GM19035 (cell line): ENCODE results near the gene EXOC7.
"Not testable (repeated sequence)": the region's sequence is repeated elsewhere in the genome, so short reads cannot be mapped to it uniquely, and the experiment has no call there.

ENCODE experiments used
- ATAC-seq: cut with Tn5 transposase; IDR thresholded peaks from one replicate; pipeline ENCODE4 v1.9.1; 2021; ENCODE audit not compliant: unreplicated experiment

Gene EXOC7

GRCh38 chr17:76076146-76076764 is 27.3 kb downstream of the EXOC7 start:
- no peak for ATAC-seq

DNA sequence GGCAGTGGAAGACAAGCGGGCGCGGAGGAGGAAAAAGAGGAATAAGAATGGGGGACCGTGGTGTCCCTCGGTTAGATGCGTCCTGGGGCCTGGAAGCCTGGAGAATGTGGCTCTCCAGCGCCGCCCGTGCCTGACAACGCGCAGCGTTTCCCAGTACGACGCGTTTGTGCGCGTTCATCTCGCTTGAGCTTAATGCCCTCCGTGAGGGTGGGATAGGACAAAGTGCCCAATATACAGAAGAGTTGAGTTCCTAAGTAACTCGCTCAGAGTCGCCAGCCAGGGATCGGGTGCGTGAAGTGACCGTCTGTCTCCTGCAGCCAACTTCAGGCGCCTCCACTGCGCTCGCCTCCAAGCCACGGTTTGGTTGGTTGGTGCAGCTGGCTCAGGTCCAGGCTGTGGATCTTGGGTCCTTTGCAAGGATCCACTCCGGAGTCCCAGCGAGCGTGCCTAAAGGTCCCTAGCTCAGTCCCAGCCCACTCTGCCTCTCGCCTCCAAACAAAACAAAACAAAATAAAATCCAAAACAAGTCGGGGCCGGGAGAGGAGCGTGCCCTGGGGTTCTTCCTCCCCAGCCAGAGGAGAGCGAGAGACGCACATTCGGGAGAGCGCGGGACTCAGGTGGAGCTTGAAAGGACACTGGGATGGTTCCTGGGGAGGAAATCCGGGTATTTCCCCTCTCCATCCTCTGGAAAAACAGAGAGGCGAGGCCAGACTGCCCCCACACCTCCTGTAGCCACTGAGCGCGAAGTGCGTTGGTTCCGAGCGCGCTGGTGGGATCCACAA is 28.0 kb downstream of the EXOC7 start:
- ATAC-seq: no peak

DNA sequence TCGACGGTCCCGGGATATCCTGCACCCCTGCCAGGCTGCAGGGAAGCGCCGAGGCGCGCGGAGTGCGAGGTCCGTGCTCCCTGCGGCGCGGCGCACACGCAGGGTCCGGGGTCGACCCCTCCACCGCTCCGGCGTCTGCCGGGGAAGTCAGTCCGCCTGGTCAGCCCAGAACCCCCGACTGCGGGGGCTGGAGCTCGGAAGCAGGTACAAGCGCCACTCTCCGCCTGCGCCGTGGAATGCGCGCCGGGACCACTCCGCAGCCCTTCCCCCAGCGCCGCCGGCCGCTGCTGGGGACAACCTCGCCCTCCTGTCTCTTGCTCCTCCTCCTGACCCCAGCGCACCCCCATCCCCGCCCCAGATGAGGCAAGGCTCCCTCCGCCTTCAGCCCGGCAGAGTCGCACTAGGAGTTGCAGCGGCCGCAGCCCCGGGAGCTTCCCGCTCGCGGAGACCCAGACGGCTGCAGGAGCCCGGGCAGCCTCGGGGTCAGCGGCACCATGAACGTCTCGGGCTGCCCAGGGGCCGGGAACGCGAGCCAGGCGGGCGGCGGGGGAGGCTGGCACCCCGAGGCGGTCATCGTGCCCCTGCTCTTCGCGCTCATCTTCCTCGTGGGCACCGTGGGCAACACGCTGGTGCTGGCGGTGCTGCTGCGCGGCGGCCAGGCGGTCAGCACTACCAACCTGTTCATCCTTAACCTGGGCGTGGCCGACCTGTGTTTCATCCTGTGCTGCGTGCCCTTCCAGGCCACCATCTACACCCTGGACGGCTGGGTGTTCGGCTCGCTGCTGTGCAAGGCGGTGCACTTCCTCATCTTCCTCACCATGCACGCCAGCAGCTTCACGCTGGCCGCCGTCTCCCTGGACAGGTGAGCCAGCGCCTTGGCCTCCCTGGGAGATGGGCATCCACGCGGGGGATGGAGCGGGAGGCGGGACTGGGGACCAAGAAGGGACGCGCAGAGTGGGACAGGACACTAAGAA is 28.9 kb downstream of the EXOC7 start, which contains the start of gene GALR2:
GALR2 (plus strand) TSS at position 392 of the 974 bp plus-strand sequence; CDS start at position 495, 103 bp downstream.
- ATAC-seq: no peak

DNA sequence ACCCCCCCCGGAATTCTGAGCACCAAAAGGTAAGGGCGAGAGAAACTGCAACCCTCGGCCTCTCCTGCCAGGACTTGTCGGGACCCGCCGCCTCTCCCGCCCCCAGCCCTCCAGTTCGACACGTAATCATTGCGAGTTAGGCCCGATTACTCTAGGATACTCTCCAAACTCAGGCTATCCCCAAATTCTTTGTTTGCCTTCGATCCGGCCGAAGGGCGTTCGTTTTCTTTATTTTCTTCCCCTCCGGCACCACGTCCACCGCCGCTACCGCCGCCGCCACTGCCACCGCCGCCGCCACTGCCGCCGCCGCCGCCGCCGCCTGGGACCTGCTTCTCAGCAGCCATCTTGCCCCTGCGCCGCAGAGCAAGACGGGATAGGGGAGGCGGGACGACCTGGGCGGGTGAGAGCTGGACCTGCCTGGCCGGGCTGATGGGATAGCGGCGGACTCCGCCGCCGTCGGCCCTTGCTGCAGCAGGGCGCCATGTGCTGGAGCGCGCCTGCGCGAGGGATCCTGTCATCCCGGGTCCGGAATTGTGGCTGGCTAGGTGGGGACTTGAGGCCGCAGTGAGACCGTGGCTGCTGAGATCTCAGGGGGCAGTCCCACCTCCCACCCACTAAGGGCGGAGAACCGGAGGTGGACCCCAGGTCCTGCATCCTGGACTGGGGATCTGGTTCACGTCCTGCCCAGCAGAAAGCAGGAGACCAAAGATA is 31.3 kb downstream of the EXOC7 start, which contains the start of gene SRP68:
SRP68 (minus strand) TSS at position 370 of the 711 bp plus-strand sequence; CDS start at position 344, 26 bp downstream.
- ATAC-seq: peak; percentile 97

- no peak for ATAC-seq
These were observed 31.9 kb downstream of the EXOC7 start for GRCh38 chr17:76071531-76072147.

DNA sequence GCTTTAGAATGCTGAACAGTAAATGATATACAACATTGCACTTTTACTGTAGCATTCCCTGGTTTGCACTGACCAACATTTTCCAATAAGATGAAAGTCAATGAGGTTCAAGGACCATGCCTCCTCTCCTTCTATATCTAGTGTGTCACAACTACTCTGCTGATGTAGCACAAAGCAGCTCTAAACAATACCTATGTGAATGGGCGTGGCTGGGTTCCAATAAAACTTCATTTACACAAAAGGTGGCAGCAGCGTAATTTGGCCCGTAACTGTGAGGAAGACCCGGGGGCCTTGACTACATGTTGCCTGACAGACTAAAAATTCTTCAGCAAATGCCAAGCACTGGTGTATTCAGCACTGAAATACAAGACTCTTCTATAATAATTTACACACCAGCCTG is 37.8 kb downstream of the EXOC7 start:
- ATAC-seq: no peak

DNA sequence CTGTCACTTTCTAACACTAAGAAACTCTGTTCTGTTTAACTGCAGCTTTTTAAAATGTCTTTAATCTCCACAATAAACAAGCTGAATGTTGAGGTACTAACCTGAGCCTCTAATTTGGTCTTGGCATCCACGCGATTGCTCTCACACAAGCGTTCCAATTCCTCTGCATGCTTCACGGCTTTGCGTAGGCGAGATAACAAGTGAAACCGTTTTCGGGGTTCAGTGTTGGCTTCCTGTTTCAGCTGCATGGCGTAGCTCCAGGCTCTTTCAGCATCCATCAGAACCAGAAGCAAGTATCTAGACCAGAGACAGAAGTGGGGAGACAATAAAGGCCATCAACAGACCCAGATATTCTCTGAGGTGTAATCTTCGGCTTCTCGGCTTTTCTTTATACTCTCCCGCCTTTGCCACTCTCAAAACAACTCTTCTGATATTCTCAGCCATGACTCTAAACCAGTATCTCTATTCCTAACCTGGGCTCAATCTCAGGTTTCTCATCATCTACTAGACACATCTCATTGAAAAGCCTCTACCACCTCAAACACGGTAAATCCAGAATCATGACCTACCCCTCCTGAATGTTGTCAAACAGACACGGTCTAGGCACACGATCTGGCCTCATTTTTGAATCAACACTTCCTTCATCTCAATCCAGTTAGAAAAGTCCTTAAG is 39.6 kb downstream of the EXOC7 start:
- ATAC-seq: no peak

GRCh38 chr17:76058264-76058663 is 45.3 kb downstream of the EXOC7 start:
- not testable (repeated sequence) for ATAC-seq

GRCh38 chr17:76056882-76057281 is 46.7 kb downstream of the EXOC7 start:
- ATAC-seq: no peak

DNA sequence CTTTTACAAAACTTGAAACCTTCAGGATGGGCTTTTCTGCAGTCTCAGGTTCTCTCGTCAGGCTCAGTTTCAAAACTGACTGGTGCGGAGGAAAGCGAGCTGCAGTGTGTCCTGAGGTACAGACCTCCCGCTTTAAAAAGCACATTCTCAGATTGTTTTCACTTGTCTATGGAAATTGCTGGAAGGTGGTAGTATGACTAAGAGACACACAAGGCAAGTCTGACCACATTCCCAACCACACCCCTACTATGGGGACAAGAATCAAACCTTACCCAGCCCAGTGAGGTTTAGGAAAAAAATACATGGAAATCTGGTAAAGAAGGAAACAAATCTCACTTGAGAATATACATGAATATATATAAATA is 49.5 kb downstream of the EXOC7 start:
- ATAC-seq: no peak

GRCh38 chr17:76053246-76054111 is 50.1 kb downstream of the EXOC7 start:
- ATAC-seq: no peak

GRCh38 chr17:76051561-76051960 is 52.0 kb downstream of the EXOC7 start:
- no peak for ATAC-seq

DNA sequence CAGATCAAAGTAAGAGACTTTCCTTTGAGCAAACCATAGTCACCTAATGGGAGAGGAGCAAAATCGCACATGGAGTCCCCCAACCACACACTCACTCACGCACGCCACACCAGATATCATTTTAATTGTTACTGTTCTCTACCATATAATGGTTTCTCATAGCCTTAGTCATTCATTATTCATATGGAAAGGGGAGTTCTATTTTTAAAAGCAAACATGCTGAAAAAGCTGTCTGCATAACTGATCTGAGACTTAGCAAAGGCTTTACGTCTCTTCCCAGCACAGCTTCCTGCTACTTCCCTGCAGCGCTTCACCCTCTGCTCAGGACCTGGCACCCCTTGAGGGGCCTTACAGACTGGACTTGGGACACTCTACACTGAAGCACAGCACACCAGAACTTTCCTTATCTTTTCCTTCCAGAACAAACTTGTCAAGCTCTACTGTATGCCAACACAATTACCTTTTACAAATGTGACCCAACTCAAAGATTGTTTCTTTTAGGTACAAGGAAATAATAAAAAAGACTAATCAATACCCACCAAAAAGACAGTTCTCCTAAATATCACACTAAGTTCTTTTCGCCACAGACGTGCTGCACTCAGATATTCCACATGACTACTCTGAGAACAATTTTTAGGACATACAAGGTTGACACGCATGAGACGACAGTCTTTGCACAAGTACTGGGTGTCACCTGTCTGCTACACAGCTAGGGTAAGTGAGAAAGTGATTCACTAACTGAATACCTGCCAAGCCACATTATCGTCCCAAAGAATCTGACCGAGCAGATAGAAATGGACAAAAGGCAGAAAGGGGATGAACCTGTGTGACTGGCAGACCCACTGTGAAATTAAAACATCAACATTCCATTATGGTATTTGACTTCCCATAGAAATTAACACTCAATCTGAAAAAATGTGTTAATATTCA is 52.8 kb downstream of the EXOC7 start:
- ATAC-seq: no peak

GRCh38 chr17:76049836-76050537 is 53.6 kb downstream of the EXOC7 start:
- no peak for ATAC-seq

DNA sequence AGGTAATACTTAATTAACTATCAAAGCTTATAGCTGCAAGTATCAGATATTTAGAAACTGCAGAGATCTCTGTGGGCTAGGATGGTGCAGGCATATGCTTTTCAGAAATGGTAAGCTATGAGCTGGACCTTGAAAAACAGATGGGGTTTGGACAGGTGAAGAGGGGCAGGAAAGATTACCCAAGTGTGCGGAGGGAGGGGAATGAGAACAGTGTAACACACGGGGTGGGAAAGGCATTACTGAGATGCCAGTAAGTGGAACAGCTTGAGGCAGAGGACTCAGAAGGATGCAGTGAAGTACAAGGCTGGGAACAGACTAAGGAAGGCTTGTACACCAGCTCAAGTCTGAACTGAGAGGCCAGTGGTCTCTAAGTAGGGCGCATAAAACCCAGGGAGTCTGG is 54.3 kb downstream of the EXOC7 start:
- ATAC-seq: no peak

DNA sequence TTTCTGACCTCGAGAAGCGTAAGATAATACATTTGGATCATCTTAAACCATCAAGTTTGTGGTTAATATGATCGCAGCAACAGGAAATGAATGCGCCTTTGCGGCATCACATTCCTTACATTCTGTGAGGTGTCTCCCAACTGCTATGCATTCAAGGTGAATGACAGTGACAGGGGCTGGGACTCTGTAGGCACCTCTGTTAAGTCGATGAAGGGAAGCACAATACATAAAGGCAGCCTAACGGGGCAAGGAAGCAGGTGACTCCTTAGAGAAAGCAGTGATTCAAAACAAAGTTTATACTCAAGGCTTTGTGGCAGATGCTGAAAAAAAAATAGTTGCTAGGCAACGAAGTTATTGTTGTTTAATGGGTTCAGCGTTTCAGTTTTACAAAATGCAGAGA is 54.9 kb downstream of the EXOC7 start:
- no peak for ATAC-seq

DNA sequence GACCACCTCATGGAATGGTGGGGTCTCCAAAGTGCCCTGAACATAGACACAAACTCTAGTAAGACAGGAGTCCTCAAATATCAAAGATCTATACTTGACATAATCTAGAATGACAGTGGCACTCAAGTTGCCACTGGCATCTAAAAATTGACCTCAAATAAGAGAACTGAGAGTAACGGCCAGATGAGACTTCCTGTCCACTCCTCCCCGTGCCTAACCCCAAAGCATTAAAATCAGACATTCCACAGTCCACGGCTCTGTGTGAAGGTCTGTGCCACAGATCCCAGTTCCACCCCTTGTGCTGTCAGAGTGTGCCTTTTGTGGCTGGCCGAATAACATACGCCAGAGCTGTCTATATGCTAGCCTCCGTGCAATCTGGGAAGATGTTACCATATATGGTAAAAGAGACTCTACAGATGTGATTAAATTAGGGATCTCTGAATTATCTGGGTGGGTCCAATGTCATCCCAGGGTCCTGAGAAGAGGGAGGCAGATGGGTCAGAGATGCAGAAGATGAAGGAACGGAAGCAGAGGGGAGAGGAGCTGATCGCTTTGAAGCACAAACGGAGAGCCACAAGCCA is 55.5 kb downstream of the EXOC7 start:
- ATAC-seq: no peak
